GM12875 (cell line): ENCODE data around the gene SEC14L2.
A peak's percentile ranks its signal among the peaks of the same experiment; 100 is the strongest.

Source experiments
- H3K4me3 ChIP-seq: one replicate; pipeline ENCODE4 v1.5.1; 2011; ENCODE audit warnings: low read depth, low read length, control low read depth
- TF ChIP-seq, protein P1 (sequence below): IDR thresholded peaks from 2 replicates; pipeline ENCODE4 v1.5.1; 2011; ENCODE audit warnings: low read depth, mild to moderate bottlenecking, control low read depth, inconsistent platforms, low read length, moderate library complexity, borderline replicate concordance; ENCODE audit not compliant: insufficient read depth

Gene SEC14L2

DNA sequence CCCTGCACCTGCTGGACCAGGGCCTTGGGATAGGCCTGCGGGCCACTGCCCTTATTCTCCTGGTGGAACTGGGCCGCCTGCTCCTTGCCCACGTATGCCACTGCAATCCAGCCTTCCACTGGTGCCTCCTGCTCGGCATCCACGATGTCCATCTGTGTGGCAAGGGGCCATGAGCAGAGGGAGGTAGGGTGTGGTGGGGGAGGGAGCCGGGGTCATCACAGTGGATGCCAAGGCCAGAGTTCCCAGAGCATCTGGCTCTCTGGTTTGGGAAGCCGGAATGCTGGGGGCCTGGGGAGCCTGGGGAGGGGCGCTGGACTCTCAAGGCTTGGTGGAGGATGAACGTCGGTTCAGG, 10.2 kb upstream of the SEC14L2 start:
- TF ChIP-seq, protein P1, sequence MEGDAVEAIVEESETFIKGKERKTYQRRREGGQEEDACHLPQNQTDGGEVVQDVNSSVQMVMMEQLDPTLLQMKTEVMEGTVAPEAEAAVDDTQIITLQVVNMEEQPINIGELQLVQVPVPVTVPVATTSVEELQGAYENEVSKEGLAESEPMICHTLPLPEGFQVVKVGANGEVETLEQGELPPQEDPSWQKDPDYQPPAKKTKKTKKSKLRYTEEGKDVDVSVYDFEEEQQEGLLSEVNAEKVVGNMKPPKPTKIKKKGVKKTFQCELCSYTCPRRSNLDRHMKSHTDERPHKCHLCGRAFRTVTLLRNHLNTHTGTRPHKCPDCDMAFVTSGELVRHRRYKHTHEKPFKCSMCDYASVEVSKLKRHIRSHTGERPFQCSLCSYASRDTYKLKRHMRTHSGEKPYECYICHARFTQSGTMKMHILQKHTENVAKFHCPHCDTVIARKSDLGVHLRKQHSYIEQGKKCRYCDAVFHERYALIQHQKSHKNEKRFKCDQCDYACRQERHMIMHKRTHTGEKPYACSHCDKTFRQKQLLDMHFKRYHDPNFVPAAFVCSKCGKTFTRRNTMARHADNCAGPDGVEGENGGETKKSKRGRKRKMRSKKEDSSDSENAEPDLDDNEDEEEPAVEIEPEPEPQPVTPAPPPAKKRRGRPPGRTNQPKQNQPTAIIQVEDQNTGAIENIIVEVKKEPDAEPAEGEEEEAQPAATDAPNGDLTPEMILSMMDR = no peak
- peak overlapping the region; percentile 60 for H3K4me3 ChIP-seq

DNA sequence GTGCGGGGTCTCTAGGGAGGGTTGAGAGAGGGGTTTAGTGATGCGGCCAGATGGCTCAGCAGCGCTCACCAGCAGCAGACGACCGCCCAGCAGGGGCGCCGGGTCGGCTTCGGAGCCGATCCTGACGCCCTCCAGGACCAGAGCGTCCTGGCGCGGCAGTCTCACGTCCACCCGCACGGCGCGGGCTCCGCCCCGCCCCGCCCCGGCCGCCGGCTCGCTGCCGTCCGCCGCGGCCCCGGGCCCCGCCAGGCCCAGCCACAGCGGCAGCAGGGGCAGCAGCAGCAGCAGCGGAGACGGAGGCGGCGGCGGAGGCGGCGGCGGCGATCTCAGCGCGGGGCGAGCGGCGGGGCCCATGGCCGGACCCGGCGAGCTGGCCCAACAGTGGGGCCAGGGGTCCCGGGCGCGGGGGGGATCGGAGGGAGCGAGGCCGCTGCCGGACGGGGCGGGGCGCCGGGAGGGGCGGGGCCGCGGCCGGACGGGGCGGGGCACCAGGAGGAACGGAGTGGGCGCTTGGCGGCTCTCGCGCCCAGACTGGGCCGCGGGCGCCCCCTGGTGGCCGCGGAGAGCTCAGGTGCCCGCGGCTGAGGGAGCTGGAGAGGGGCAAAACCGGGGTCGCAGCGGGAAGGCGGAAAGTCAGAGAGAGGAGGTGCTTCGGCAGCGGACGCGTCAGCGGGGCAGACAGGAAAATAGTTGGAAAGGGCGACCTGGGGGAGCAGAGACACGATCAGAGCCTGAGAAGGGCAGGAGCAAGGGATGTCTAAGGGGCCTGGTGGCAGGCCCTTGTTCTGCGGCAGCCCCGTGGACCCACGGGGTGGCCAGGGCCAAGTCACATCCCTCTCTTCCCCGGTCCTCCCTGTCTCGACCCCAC, 9.6 kb upstream of the SEC14L2 start, which contains the start of gene RNF215:
RNF215 (minus strand) TSS at position 452 of the 868 bp plus-strand sequence; CDS start at position 354, 98 bp downstream.
- H3K4me3 ChIP-seq = peak within 1 kb of the TSS; percentile 60
- TF ChIP-seq, protein P1 = peak; percentile 90

DNA sequence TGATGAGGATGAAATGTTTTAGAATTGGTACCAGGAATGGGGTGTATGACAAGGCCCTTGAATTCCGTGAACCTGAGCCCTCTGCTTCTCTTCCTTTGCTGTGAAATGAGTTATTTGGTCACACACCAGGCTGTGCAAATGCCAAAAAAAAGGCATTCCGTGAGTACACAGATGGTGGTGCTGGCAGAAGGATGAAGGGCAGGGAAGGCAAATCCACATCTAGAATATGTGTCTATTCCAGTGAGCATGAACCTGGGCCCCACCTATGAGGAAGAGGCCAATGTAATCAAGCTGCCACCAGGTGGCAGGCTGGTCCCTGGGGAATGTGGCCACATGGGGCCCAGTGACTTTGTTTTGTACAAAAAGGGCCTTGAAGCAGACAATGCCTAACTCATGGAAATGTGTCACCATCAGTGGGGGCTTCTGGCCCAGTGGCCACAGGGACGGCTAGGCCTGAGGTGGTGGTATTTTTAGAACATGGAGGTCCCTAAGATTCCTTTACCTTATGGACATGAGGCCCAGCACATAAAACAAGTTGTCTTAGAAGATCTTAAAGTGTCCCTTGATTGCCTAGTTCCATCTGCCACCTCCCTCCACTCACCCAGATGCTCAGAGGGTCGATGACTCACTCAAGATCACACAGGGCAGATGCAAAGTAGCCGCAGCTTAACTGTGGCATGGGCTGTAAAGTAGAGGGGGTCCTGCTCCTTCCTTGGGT, 5.7 kb upstream of the SEC14L2 start:
- H3K4me3 ChIP-seq = no peak overlapping the region
- TF ChIP-seq, protein P1 = peak; percentile 88

DNA sequence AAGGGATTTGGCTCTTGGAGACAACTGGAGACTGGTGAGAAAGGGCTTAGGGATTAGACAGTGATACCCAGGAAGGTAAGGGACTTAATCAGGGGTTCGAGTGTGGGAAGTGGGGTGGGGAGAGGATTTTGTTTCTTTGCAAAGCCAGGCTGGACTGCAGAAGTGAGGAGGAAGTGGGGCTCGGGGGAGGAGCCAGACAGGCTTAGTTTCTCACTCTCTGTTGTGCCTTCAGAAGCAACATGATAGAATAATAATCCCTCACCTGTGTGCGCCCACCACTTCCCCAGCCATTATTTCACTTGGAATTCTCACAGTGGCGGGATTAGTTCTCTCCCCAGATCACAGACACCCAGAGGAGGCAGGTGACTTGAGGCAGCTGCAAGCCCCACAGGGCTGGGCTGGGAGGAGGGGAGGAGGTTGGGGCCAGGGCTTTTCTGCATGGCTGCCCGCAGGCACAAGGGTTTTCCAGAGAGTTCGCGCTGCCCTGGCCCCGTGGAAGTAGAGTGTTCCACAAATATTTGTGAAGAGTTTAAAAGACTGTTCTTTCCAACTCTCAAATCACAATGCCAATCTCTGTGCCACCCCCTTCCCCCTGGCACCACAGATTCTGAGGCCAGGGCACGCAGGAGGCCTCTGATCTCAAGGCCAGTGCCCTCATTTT, 4.0 kb upstream of the SEC14L2 start:
- H3K4me3 ChIP-seq = no peak overlapping the region
- TF ChIP-seq, protein P1 = no peak

DNA sequence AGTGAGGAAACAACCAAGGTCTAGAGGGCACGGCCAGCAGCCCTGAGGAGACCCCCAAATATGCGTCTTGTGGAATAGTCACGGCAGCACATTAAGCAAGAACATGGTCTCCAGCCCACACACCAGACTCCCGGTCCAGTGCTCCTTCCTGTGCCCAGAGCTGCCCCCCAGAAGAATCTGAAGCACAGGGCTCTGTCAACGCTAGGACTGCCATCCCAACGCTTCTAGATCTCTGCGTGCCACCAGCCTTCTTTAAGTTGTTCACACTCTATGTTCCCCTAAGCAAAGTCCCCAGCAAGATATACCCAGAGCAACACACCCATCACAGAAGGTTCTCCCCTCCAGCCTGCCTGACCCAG, 3.5 kb upstream of the SEC14L2 start:
- TF ChIP-seq, protein P1 = no peak
- no peak overlapping the region for H3K4me3 ChIP-seq

DNA sequence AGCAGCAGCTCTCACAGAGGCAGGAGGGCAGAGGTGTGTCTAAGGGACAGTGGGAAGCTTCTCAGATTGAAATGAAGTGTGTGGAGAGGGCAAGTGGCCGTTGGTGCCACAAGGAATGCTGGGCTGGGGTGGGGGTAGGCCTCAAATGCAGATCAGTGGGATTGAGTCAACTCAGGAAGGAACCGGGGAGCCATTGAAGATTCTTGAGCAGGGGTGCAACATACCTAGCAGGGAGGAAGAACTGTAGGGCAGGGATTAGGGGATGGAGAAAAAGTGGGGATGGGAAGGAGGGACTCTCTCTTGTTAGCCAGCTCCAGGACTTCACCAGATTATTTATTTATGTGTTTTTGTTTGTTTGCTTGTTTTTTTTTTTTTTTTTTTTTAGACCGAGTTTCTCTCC, 2.9 kb upstream of the SEC14L2 start:
- H3K4me3 ChIP-seq = no peak overlapping the region
- TF ChIP-seq, protein P1 = no peak
